ENCODE results near the gene NPHP4. TPM values are rescaled to one million over a fixed set of nuclear protein-coding genes. Genes with fewer than 3 reads are reported as not detected.

The NPHP4 gene
- polyA plus RNA-seq, 2 of the 4 experiments (the other 2 are of a cell fraction) = 2.9 to 5.1 TPM

DNA sequence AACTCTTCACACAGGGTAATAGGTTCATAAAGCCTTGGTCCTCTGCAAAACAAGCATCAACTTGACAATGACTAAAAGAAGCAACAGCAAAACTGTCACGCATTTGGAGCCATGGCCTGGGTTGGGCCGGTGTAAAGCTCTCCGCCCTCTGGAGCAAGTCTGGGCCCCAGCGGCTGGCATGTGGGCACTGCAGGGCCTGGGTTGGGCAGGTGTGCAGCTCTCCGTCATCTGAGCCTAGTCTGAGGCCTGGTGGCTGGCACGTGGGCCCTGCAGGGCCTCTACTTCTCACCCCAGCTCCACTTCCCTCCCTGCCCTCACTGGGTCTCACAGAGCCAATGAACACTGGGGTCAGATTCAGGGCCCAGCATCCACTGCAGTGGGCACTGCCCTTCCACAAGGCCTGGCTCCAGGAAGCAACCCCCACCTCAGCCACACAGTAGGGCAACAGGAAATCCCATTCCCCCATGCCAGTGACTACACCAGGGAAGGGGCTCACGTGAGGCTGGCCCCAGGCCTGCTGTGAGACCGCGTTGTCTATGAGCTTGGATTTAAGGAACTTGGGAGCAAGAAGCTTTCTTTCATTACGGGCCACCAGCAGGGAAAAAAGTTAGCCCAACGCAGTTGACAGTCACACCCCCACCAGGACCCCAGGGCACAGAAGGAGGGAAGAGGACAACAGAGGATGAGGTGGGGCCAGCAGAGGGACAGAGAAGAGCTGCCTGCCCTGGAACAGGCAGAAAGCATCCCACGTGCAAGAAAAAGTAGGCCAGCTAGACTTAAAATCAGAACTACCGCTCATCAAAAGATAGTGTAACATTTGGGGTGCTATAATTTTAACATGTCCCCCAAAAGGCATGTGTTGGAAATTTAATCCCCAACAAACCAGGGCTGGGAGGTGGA, 52.7 kb downstream of the NPHP4 start:
- H3K9me3 ChIP-seq = no peaks in the 10 kb centered on the region
- H3K4me1 ChIP-seq = no peaks in the 10 kb centered on the region
- TF ChIP-seq KDM1A (IDR thresholded peaks at IDR 0.05; ENCODE audit: low read depth) = no peak
- TF ChIP-seq JUNB (IDR thresholded peaks at IDR 0.05) = no peak
- TF ChIP-seq HOXB5 (CRISPR knock-in tag; IDR thresholded peaks at IDR 0.05) = no peak
- no peak for TF ChIP-seq NFE2L2 (conservative IDR thresholded peaks at IDR 0.05; ENCODE audit: low read length)
- no peak for TF ChIP-seq RAD21 (conservative IDR thresholded peaks at IDR 0.05 in 1 of 2, IDR thresholded peaks at IDR 0.05 in 1 of 2)
- no peak for TF ChIP-seq BHLHE40 (IDR thresholded peaks at IDR 0.05; ENCODE audit: low read depth, low read length)
- no peak for TF ChIP-seq FOSL2 (IDR thresholded peaks at IDR 0.05)
- TF ChIP-seq FOSL2 (CRISPR knock-in tag; IDR thresholded peaks at IDR 0.05) = no peak
- no peak for TF ChIP-seq CHD4 (IDR thresholded peaks at IDR 0.05; ENCODE audit: borderline replicate concordance)
- no peak for TF ChIP-seq TP53 (CRISPR knock-in tag; IDR thresholded peaks at IDR 0.05)
- TF ChIP-seq, protein P1, sequence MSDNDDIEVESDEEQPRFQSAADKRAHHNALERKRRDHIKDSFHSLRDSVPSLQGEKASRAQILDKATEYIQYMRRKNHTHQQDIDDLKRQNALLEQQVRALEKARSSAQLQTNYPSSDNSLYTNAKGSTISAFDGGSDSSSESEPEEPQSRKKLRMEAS (IDR thresholded peaks at IDR 0.05) = no peak
- no peak for TF ChIP-seq HEYL (CRISPR knock-in tag; IDR thresholded peaks at IDR 0.05)
- TF ChIP-seq EHMT2 (IDR thresholded peaks at IDR 0.05; ENCODE audit: low read depth) = no peak
- no peak for TF ChIP-seq POLR2AphosphoS2 (conservative IDR thresholded peaks at IDR 0.05; ENCODE audit: low read length)
- no peak for TF ChIP-seq CEBPB (IDR thresholded peaks at IDR 0.05)
- TF ChIP-seq SREBF2 (IDR thresholded peaks at IDR 0.05) = no peak
- TF ChIP-seq, protein P2, sequence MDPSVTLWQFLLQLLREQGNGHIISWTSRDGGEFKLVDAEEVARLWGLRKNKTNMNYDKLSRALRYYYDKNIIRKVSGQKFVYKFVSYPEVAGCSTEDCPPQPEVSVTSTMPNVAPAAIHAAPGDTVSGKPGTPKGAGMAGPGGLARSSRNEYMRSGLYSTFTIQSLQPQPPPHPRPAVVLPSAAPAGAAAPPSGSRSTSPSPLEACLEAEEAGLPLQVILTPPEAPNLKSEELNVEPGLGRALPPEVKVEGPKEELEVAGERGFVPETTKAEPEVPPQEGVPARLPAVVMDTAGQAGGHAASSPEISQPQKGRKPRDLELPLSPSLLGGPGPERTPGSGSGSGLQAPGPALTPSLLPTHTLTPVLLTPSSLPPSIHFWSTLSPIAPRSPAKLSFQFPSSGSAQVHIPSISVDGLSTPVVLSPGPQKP (IDR thresholded peaks at IDR 0.05; ENCODE audit: low read depth, low read length) = no peak
- DNase-seq (ENCODE audit: low read depth in 1 of 2, low spot score in 1 of 2) (no peak), ATAC-seq (no peak), FAIRE-seq (no peak)
- H3K4me3 ChIP-seq = no peak overlapping the region
- WGBS (ENCODE audit: missing lambda C conversion rate) = 91% methylated on average over 9 of the region's 13 CpGs
- POLR2A ChIA-PET = no interaction called here
- H3K27ac ChIP-seq = no peak overlapping the region
- H3K4me2 ChIP-seq = no peak overlapping the region
- CTCF ChIA-PET = no interaction called here

DNA sequence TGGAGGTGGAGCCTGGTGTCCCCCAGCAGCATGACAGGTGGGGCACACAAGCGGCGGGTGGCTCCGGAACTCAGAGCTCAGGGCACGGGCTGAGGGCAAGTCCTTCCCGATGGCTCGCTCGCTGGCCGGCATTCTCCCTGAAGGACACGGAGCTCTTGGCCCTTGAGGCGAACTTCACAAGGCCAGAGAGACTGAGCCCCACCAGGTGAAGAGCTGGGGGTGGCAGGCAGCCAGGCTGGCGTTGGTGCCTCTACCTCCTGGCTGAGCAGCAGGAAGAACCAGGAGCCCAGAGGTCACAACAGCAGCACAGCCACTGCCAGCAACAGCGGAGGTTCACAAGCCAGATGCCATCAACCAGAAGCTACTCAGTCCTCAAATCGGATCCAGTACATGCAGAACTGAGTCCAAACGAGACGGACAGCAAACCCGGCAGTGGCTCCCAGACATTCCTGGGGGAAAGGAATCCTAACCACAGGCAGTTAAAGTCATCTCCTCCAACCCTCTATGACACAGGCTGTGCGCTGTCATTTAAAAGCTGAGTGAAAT, 54.1 kb downstream of the NPHP4 start:
- DNase-seq (ENCODE audit: low read depth in 1 of 2, low spot score in 1 of 2) = no peak
- Histone ChIP-seq H3K4me3 (no peak overlapping the region), H3K27ac (no peak overlapping the region), H3K9me3 (no peaks in the 10 kb centered on the region), H3K4me1 (no peaks in the 10 kb centered on the region), H3K4me2 (no peak overlapping the region)
- 80% methylated on average over 9 of the region's 17 CpGs for WGBS (ENCODE audit: missing lambda C conversion rate)
- CTCF ChIA-PET = no interaction called here
- FAIRE-seq = no peak
- no peak for ATAC-seq
- TF ChIP-seq RCOR1 (IDR thresholded peaks at IDR 0.05; ENCODE audit: low read depth, low read length) (no peak), ZSCAN20 (CRISPR knock-in tag; IDR thresholded peaks at IDR 0.05) (no peak), ZNF302 (CRISPR knock-in tag; IDR thresholded peaks at IDR 0.05) (no peak), NFE2L2 (conservative IDR thresholded peaks at IDR 0.05; ENCODE audit: low read length) (no peak), CBX8 (IDR thresholded peaks at IDR 0.05) (no peak)
- TF ChIP-seq, protein P3, sequence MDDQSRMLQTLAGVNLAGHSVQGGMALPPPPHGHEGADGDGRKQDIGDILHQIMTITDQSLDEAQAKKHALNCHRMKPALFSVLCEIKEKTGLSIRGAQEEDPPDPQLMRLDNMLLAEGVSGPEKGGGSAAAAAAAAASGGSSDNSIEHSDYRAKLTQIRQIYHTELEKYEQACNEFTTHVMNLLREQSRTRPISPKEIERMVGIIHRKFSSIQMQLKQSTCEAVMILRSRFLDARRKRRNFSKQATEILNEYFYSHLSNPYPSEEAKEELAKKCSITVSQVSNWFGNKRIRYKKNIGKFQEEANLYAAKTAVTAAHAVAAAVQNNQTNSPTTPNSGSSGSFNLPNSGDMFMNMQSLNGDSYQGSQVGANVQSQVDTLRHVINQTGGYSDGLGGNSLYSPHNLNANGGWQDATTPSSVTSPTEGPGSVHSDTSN (IDR thresholded peaks at IDR 0.05) = no peak
- POLR2A ChIA-PET = no interaction called here

DNA sequence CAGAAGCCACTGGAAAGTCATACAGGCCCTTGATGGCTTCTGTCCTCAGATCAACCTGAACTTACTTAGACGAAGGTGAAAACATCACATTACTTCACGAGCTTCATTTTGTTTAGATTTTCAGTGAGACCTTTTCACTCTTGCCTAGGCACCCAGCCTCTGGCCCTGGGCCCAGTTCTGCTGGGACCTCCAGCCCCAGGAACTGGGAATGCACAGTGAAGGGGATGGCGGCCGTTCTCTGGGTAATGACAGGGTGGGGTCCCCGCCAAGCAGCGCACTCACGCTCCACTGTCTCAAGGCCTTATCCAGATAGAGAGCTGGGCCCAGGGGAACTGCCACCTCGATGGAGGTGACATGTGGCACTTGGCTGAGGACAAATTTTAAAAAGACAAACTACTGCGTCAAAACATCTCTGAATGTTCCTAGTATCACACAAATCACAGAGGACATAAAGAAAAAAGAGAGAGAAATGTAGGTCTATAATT, 54.8 kb downstream of the NPHP4 start:
- Histone ChIP-seq H3K9me3 (no peaks in the 10 kb centered on the region), H3K4me1 (no peaks in the 10 kb centered on the region), H3K27ac (no peak overlapping the region), H3K4me2 (no peak overlapping the region), H3K4me3 (no peak overlapping the region)
- ATAC-seq (no peak), DNase-seq (ENCODE audit: low read depth in 1 of 2, low spot score in 1 of 2) (no peak), FAIRE-seq (no peak)
- TF ChIP-seq RFX5 (IDR thresholded peaks at IDR 0.05) (no peak), HDAC2 (IDR thresholded peaks at IDR 0.05) (no peak), NFE2L2 (conservative IDR thresholded peaks at IDR 0.05; ENCODE audit: low read length) (no peak), RARB (CRISPR knock-in tag; IDR thresholded peaks at IDR 0.05) (no peak), HEYL (CRISPR knock-in tag; IDR thresholded peaks at IDR 0.05) (no peak)
- TF ChIP-seq, protein P4, sequence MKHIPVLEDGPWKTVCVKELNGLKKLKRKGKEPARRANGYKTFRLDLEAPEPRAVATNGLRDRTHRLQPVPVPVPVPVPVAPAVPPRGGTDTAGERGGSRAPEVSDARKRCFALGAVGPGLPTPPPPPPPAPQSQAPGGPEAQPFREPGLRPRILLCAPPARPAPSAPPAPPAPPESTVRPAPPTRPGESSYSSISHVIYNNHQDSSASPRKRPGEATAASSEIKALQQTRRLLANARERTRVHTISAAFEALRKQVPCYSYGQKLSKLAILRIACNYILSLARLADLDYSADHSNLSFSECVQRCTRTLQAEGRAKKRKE (CRISPR knock-in tag; IDR thresholded peaks at IDR 0.05; ENCODE audit: low read depth) = no peak
- TF ChIP-seq, protein P5, sequence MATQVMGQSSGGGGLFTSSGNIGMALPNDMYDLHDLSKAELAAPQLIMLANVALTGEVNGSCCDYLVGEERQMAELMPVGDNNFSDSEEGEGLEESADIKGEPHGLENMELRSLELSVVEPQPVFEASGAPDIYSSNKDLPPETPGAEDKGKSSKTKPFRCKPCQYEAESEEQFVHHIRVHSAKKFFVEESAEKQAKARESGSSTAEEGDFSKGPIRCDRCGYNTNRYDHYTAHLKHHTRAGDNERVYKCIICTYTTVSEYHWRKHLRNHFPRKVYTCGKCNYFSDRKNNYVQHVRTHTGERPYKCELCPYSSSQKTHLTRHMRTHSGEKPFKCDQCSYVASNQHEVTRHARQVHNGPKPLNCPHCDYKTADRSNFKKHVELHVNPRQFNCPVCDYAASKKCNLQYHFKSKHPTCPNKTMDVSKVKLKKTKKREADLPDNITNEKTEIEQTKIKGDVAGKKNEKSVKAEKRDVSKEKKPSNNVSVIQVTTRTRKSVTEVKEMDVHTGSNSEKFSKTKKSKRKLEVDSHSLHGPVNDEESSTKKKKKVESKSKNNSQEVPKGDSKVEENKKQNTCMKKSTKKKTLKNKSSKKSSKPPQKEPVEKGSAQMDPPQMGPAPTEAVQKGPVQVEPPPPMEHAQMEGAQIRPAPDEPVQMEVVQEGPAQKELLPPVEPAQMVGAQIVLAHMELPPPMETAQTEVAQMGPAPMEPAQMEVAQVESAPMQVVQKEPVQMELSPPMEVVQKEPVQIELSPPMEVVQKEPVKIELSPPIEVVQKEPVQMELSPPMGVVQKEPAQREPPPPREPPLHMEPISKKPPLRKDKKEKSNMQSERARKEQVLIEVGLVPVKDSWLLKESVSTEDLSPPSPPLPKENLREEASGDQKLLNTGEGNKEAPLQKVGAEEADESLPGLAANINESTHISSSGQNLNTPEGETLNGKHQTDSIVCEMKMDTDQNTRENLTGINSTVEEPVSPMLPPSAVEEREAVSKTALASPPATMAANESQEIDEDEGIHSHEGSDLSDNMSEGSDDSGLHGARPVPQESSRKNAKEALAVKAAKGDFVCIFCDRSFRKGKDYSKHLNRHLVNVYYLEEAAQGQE (IDR thresholded peaks at IDR 0.05) = no peak
- CTCF ChIA-PET = interaction anchor here (1.2 kb wide), 1 partner anchor 9 kb away, joined by 3 read pairs; no protein-coding TSS in a partner anchor
- POLR2A ChIA-PET = no interaction called here
- WGBS (ENCODE audit: missing lambda C conversion rate) = 85% methylated on average over 6 of the region's 9 CpGs
